8988T (cell line): ENCODE measurements around the gene POLR1A.
A peak's percentile ranks its signal among the peaks of the same experiment; 100 is the strongest.

Source experiments
- DNase-seq: peaks from one replicate; pipeline ENCODE4 v3.0.0; 2011

The POLR1A gene

DNA sequence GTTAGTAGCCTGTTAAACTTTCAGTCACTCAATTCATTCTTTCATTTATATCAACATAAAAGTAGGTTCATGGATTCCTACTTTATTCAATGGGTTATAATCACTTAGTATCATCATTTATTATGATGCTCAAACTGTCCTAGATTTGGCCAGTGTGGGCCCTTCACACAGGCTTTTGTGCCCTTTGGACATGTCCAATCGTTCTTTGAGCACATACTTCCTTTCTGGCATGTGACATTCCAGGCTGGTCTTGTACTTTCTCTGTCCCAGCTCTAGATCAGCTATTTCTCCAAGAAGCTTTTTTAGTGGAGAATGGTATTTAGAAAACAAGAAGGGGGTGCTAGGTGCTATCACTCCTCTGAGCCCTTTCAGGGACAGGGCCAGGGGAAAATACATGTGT is 11.5 kb downstream of the POLR1A start:
- no peak for DNase-seq

DNA sequence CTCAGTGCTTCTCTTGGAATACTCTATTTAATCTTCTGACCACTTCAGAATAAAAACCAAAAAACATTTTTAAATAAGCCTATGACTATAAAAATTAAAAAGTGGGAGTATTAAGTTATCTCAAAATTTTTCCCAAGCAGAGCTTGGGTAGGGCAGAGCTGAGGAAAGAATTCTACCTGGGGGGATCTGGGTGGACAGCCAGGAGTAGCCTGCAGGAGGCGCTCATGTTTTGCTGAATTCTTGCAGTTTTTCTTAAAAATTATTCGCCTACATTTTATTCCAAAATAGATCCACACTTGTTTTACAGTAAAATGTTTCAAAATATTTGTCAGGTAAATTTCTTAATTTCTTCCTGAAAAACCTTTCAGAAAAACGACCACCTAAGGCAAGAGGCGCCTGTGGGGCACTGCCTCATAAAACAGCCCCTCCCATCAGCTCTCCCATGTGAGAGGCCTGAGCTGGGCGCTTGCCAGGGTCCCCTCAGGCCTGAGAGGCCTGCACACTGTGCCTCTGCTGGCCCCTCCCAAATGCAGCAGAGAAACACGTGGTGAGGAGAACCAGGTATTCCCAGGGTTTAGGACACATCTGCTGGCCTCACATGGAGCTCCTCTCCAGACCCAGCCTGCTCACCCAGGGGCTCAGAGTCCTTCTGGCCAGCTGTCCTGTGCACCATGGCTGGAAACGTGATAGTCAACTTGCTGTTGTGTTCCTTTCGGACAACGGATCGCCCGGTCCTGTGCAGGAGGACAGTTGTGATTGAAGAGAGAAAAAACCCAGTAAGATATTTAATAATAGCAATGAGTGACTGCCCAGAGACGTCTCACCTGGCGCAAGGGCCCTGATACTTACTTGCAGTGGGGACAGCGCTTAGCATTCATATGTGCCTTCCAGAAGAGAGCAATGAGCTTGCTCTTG is 17.5 kb downstream of the POLR1A start:
- peak; percentile 53 for DNase-seq

DNA sequence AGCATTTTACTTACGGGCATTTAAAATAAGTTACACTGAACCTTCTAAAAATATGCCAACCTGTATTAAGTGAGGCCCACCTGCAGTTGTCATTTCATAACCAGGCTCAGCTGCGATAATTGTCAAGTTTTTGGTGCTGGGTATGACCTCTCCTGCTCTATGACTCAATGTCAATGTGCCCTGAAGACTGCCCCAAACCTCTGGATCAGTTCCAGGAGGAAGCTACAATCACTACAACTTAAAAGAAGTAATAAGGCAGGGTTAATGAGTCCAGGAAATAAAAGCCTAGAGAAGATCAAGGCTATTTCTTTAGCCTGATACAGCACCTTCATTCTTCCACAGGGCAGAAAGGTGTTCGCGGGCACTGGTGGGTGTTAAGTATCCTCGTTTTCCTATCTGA is 22.9 kb downstream of the POLR1A start:
- DNase-seq, result no peak

DNA sequence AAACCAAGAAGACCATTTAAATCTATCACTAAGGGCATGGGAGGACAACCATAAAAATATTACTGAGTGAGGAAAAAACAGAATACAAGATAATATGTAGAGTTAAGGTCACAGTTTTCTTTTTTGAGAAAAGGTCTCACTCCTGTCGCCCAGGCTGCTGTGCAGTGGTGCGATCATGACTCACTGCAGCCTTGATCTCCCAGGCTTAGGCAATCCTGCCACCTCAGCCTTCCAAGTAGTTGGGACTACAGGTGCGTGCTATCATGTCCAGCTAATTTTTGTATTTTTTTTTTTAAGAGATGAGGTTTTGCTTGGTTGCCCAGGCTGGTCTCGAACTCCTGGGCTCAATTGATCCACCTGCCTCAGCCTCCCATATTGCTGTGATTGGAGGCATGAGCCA is 24.0 kb downstream of the POLR1A start:
- no peak for DNase-seq

DNA sequence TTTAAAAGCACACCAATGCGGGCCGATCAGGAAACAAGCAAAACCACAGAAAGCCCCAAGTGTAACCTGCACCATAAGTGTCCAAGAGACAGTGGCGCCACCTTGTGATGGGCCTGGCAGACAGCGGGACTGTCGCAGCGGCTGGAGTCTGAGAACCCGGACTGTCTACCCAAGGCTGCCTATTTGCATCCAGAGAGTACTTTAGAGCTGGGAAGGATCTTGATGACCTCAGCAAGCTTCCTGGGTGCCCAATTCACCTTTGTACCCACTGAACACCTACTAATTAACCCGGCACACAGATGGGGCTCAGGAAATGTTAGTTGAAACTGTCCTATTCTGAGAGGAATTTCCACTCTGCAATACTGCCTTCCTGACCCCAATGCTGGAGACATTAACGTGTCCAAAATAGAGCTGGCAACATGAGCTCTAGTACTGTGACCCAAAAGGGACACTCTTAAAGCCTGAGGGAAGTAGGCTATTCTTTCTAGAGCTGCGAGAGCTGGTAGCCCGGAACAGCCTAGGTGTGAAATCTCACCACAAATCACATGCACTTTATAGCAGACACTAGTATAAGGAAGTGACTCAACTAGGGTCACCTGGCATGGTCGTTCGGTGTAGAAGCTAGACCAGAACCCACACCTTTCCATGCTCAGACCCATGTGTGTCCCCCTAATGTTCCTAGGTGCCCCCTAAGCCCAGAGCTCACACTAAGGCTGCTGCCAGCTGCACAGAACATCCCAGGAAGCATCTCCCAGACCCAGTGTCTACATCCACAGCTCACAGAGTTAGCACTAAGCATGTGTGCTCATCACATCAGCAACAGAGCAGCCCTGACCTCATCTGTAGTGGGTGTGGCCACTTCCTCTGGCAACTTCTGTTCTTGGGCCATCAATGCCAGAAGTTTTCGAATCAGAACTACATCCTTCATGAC is 25.4 kb downstream of the POLR1A start:
- DNase-seq, result no peak

DNA sequence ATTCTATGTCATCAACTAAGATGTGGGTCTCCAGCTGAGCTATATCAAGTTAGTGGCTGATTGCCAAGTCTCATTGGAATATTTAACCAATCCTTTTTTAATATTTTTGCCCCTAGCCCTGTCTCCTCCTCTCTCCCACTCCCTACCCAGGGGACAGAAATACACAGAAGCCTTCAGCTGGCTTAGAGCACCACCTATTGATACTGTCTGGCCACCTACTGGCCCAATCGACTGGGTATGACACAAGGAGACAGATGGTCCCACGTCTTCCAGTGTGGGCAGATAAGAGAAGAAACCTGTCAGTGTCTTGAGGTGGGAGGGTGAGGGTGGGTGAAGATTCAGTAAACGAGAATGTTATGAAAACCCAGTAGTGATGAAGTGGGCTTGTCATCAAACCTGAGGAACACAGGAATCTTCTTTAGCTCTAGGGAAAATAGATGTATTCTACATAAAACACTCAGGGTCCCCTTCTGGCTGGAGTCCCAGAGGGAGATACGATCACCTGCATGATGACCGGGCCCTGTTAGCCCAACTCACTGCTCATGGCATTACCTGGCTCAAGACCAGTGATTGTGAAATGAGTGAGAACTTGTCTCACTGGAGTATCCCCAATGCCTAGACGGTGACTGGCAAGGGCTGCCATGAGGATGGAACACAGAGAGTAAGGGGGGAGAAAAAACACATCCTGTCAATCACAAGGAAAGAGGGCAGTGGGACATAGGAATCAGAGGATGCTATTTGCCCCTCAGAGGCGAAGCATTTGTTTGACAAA is 26.7 kb downstream of the POLR1A start:
- DNase-seq, result no peak

DNA sequence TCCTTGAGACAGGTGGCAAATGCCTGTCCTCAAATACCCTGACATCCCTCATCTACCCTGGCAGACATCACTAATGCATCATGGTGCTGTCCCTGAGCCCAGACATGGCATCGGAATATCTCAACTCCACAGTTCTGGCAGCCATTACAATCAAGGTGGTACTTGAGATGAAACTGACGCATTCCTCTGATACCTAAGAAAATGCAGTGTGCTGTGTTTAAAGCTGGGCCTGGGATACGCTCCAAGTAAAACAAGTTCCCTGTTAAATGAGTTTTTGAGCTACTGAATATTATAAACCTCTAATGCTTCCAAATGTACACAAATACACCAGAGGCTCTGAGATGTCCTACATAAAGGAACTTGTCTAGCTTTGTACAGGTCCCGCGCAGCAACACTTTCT is 29.8 kb downstream of the POLR1A start:
- DNase-seq, result no peak

DNA sequence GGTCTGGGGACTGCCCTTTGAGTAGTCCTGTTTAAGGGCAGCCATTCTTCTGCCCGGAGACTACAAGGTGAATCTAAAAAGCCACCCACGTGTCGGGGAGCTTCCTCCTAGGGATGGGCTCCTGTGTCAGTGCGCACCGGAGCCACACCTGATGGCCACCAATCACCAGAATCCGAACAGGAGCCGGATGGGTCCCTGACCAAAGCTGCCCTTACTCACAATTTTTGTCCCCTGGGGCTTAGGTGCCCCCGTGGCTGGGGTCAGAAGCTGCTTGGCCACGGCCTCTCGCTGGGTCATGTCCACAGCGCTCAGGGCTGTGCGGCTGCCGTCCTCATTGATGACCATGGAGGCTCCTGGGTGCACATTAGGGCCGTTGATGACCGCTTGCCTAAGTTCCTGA is 30.9 kb downstream of the POLR1A start:
- DNase-seq, result no peak

DNA sequence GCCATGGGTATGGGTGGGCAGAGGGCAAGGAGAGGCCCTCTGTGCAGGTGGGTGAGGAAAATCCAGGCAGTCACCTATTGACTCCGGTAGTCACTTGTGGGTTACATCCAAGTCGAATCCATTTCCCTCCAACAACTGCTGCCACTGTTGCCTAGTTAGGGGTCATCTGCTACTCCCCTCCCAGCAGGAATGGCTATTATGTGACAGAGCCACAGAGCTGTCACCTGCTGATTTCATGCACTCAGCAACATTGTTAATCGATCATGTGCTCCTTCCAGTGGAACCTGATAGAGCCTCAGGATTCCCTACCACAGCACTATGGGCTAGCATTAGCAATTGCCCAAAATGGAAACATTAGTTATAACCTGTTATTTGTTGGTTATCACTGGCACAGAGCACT is 31.4 kb downstream of the POLR1A start:
- no peak for DNase-seq

DNA sequence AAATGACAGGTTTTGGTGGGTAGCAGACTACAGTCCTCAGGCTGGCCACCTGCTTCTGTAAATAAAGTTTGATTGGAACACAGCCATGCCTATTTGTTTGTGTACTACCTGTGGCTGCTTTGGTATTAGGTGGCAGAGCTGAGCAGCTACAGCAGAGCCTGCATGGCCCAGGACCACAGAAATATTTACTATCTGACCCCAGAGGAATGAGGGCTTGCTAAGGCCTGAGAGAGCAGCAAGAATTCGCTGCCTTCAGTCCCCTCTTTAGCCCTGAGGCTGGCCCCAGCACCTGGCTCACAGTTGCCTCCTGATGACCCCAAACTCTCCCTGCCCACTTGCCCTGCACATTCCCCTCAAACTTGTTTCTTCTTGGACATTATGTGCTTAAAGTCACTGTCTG is 32.5 kb downstream of the POLR1A start:
- DNase-seq, result no peak

DNA sequence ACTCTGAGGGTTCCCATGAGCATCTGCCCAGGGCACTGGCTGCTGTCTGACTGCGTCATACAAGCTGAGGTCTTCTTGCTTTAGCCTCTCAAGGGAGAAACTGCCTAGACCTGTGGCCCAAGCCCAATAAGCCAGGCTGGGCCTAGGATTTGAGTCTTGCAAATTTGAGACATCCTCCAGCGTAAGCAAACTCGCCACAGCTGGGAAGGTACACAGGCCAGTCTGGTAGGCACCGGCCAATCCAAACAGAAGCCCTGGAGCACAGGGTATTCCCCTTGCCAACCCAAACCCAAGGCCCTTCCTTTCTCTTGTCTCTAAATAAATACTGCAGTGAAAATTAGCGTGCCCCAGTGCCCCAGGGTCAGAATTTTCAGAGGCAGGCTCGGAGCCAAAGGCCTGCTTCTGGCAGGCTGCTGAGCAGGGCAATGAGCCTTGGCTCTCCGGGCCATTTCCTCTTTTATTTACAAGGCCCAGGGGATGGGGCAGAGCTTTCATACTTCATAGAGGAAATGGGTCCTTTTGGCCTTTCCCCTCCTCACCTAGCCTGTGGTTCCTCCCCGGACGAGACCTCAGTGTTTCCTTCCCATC is 33.3 kb downstream of the POLR1A start:
- no peak for DNase-seq

DNA sequence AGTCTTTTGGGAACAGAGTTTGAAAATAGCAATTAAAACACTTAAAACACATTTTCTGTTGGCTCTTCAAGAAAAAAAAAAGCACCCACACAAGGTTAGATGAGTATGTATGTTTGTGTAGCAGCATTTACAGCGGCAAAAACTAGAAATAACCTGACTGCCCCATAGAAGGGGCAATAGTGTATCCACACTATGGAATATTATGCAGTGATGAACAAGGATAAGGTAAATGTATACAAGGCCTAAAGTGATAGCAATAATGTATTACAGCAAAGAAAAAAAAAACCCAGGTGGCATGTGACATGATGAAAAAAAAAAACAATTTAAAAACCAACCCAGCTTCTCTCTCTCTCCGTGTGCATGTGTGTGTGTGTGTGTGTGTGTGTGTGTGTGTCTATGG is 34.8 kb downstream of the POLR1A start:
- no peak for DNase-seq

DNA sequence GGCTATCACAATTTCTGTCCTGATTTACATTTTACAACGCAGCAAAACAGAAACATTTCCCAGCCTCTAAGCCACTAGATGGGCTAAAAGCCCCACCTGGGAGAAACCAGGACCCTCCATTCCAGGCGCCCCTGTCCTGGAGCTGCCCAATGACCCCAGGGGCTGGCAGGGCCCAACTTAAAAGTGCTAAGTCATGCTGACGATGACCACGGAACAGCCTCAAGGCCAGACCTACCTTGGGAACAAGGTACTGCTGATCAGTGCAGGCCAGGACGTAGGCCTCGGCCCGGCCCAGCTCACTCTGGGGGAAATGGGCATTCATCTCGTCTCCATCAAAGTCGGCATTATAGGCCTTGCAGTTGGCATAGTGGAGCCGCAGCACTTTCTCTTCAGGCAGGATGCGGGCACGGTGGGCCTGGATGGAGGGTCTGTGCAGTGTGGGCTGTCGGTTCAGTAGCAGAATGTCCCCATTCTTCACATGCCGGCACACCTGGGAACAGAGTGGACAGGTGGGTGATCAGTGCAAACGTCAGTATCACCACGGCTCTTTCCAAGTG is 35.8 kb downstream of the POLR1A start:
- DNase-seq, result no peak

DNA sequence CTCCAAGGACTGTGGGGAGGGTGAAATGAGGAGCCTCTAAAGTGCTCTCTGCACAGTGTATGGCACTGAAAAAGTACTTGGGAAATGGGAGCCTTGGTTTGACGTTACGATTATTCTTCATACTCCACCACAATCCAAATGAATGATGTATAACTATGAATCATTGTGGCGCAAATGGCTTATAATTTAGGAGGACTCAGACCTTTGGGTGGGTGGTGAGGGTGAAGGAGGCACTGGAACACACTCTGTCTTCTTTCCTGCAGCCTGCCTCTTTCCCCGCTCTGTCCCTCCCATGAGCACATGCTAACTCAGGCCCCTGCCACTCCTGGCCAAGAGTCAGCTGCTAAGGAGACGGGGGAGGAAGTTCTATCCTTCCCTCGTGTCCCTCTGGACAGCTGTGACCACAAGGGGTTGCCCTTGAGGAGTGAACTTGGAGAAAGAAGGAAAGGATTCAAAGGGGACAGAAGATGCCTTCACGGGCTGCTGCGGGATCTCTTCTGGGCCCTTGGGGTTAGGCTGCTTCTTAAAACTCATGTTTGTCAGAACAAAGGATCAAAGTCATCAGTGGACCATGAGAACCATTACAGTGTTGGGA is 36.5 kb downstream of the POLR1A start:
- no peak for DNase-seq

DNA sequence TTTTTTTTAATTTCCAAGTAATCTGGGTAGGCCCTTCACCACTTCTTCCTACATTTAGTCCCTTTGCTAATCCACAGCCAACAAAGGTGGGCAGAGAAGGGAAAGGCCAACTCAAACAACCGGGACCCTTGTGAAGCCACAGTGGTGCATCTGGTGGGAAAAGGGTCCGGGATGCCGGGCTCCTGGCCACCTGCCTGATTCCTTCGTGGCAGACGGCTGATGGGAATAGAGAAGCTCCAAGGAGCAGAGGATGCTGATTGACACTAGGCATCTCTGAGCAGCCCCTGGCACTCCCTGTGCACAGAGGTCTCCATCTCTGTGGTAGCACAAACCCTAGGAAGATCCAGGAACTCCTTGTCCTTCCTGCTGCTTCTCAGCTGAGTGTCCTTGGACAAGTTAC is 37.0 kb downstream of the POLR1A start:
- DNase-seq, result no peak

DNA sequence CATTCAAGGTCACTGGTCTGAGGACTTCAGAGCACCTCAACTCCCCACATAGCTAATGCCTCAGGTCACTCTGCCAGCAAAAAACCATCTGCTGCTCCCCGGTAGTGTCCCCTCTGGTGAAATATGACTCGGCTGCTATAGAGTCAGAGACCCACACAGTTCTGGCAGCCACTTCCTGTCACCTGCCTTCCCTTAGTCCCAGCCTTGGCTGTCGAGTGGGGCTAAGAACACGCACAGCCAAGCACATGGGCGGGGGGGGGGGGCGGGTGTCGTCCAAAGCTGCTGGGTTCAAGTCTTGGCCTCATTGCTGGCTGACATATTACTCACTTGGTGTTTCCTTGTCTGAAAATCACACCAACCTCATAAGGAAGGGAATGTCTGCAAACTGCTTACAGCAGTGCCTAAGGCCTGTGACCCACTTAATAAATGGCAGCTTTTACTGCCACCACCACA is 37.5 kb downstream of the POLR1A start:
- no peak for DNase-seq

DNA sequence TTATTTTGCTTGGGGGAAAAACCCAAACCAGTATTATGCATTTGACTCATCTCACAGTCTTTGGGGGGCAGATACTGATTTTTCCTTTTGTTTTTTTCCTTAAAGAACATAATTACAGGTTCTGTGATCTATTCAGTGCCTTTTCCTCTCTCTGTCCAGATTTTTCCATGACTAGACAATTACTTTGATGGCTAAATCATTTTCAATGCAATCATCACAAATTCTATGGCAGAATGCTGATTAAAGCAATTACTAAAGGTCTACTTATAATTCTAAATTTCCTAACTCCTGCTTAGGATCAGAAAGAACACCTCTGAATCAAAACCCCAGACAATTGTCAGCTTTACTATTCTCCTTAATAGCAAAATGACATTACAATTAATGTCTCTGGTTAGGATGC is 38.8 kb downstream of the POLR1A start:
- DNase-seq, result no peak

DNA sequence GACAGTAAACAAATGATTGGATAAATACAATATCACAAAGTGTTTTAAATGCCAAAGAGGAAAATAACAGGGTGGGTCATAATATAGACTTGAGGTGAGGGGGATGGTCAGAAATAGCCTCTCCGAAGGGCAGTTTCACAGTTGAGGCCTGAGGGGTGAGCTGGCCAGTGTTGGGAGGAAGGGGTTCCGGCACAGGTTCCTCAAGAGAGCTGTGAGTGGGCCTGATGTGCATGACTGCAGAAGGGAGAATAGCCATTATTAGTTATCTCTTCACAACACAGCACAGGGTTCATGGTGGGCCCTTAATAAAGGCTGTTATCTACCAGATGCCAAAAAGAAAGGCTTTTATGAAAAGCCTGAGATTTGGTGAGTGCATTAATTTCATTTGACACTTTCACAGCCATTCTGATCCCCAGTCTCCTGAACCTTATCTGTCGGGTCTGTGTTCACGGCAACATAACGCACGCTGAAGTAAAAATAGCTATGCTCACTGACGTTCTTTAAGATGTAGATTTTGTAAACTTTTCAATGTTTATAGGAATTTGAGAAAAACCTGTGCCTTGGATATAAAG is 39.6 kb downstream of the POLR1A start:
- DNase-seq, result no peak

DNA sequence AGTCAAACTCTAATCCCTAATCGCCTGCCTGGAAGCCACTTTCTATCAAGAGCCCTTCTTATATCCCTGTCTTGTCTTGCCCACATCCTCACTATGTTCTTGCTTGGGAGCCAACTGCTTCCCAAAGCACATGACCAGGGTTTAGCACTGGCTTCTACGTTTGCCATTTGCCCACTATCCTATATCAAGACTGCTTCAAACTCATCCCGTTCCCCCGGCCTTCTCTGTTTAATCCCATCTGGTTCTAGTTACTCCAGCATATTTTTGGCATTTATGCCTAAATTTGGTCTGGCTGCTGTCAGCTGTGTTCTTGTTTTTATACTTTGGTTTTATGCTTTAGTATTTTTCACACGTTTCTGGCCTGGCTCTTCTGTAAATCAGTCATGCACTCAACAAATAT is 40.2 kb downstream of the POLR1A start:
- DNase-seq, result no peak

DNA sequence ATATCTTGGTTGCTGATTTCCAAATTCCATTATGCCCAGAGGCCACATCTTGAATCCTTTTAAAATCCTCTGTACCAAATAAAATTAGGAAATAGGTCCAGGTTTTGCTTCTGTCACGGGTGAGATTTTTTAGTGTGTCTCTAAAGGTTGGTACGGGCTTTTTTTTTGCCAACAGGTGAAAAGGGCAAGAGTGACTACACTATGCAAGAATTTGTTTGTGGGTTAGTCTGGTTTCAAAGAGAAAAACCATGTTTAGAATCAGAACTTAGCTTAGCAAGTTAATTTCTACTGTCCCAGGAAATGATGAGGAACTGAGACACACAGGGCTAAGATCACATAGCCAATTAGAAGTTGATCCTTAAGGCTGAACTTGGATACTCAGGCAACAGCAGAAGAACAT is 41.7 kb downstream of the POLR1A start:
- no peak for DNase-seq

DNA sequence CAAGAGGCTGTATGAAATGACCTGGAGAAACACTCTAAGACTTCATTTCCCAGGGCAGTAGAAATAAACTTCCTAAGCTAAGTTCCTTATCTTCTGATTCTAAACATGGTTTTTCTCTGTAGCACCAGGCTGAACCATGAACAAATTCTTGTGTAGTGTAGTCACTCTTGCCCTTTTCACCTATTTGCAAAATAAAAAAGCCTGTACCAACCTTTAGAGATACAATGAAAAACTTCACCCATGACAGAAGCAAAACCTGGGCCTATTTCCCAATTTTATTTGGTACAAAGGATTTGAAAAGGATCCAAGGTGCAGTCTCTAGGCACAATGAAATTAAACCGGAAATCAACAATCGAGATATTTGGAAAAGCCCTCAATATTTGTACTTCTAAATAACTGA is 43.6 kb downstream of the POLR1A start:
- DNase-seq, result no peak
